K562 (cell line): ENCODE measurements around the gene LLPH. TPM values are rescaled to one million over a fixed set of nuclear protein-coding genes. Genes with fewer than 3 reads are reported as not detected.
A peak's percentile ranks its signal among the peaks of the same experiment; 100 is the strongest.

Experiments used
- CBX1 ChIP-seq: sonication (generic); IDR thresholded peaks from 2 replicates; pipeline ENCODE4 v1.6.1; 2016; ENCODE audit warnings: antibody characterized with exemption, low read depth, mild to moderate bottlenecking
- CEBPB ChIP-seq: fragments of 450-650 bp; IDR thresholded peaks from 2 replicates; pipeline ENCODE4 v1.6.1; 2016; ENCODE audit warnings: missing genetic modification characterization, missing compliant biosample characterization
- CEBPZ ChIP-seq: fragments of 150-350 bp; IDR thresholded peaks from 2 replicates; pipeline ENCODE4 v1.6.1; 2014; ENCODE audit warnings: low read depth, mild to moderate bottlenecking, low read length, borderline replicate concordance
- ELF1 ChIP-seq: fragments of 200-800 bp; sonication (Bioruptor generic); IDR thresholded peaks from 2 replicates; pipeline ENCODE4 v1.6.1; 2016; ENCODE audit warnings: missing genetic modification characterization, missing compliant biosample characterization
- KLF1 ChIP-seq: fragments of 450-650 bp; IDR thresholded peaks from 2 replicates; pipeline ENCODE4 v1.6.1; 2016; ENCODE audit warnings: missing genetic modification characterization, missing compliant biosample characterization
- OTX1 ChIP-seq: fragments of 450-650 bp; formaldehyde crosslinking; IDR thresholded peaks from 2 replicates; pipeline ENCODE4 v1.4.0; 2022; ENCODE audit warnings: mild to moderate bottlenecking
- PKNOX1 ChIP-seq: fragments of 450-650 bp; IDR thresholded peaks from 2 replicates; pipeline ENCODE4 v1.6.1; 2016
- RBBP5 ChIP-seq: fragments of 200-600 bp; sonication (generic); IDR thresholded peaks from 2 replicates; pipeline ENCODE4 v1.6.1; 2012; ENCODE audit warnings: borderline replicate concordance, mild to moderate bottlenecking, low read length, control low read depth, inconsistent platforms; ENCODE audit not compliant: insufficient read depth, poor library complexity, severe bottlenecking
- YBX1 ChIP-seq: fragments of 450-650 bp; IDR thresholded peaks from 2 replicates; pipeline ENCODE4 v1.7.1; 2016; ENCODE audit warnings: mild to moderate bottlenecking
- ZBTB26 ChIP-seq: fragments of 450-650 bp; formaldehyde crosslinking; IDR thresholded peaks from 2 replicates; pipeline ENCODE4 v1.4.0; 2022; ENCODE audit warnings: missing genetic modification characterization
- polyA plus RNA-seq, 8 experiments: library from polyadenylated mRNA; depleted of rRNA in 4 of 8; stranded (reverse) in 5 of 8; unstranded in 3 of 8; fragments of >200 nt; fragmentation: Nextera tagmentation in 2 of 8; fragmentation: Illumina TruSeq in 1 of 8; extraction: Ambion mirVana in 2 of 8; extraction: Trizol in 1 of 8; gene quantifications; 2 replicates each; pipeline versions ENCODE4 v1.2.1 to v1.2.3, GENCODE V29; 2011 to 2014; ENCODE audit warnings: inconsistent platforms in 1 of 8, missing spikeins in 1 of 8
- total RNA-seq, 7 experiments: library from RNA; depleted of rRNA in 6 of 7; stranded (reverse); fragments of >200 nt in 6 of 7; fragmentation: Illumina TruSeq in 2 of 7; extraction: Trizol in 2 of 7; gene quantifications; 2 replicates each; pipeline versions ENCODE4 v1.2.1 to v1.2.3, GENCODE V29; 2011 to 2021; ENCODE audit warnings: low replicate concordance in 1 of 7
- TF ChIP-seq, protein P1 (sequence below): fragments of 450-650 bp; IDR thresholded peaks from 2 replicates; pipeline ENCODE4 v1.6.1; 2016; ENCODE audit warnings: low read depth
- TF ChIP-seq, protein P2 (sequence below): fragments of 450-650 bp; IDR thresholded peaks from 2 replicates; pipeline ENCODE4 v1.6.1; 2016; ENCODE audit warnings: low read depth, mild to moderate bottlenecking, moderate library complexity

LLPH gene
- total and polyA plus RNA-seq, 9 of the 15 experiments (the other 6 are each of a cell fraction or from before 2014, with no cell fraction given) = 19.1 to 87.3 (median 59.6) TPM

DNA sequence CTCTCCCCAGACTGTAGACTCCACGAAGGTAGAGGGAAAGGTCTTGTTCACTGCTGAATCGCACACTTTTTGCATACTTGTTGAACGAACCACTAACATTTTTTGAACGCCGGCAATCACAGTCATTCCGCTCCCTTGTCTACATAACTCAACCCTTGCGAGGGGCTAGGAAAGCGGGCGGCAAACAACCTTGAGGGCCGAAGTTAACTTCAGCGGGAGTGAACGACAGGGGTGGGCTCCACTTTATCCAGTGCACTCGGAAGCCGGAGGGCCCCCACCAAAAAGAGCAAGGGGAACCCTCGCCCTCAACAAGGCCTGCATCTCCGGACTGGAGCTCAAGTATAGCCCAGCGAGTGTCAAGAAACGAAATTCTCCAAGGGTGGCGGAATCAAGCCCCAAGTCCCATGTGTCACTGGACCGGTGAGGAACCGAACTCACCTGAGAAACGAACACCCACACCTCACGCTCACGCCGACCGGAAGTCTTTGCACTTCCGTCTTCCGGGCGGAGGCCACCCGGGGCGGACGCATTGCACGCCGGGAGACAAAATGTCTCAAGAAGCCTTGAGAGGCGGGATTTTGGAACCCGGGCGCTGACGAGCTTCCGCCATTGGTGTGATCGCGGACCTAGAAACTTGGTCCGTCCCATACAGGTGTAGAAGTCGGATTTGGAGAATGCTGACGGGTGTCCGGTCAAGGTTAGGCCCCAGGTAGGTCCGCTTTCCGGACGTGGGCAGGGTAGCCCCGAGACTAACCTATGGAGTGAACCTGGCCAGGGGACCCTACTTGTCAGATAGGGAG, at the start of gene LLPH (continued):
- TF ChIP-seq KLF1 (no peak), ELF1 (tag) (peak; percentile 98), RBBP5 (peak; percentile 90), ZBTB26 (CRISPR knock-in tag) (no peak), CEBPB (tag) (0 out of 2 replicates have a peak, but pooled peaks have one; percentile 44), CBX1 (0 out of 2 replicates have a peak, but pooled peaks have one; percentile 57), CEBPZ (no peak), YBX1 (no peak), OTX1 (CRISPR knock-in tag) (no peak), PKNOX1 (0 out of 2 replicates have a peak, but pooled peaks have one; percentile 23)
- TF ChIP-seq, protein P1, sequence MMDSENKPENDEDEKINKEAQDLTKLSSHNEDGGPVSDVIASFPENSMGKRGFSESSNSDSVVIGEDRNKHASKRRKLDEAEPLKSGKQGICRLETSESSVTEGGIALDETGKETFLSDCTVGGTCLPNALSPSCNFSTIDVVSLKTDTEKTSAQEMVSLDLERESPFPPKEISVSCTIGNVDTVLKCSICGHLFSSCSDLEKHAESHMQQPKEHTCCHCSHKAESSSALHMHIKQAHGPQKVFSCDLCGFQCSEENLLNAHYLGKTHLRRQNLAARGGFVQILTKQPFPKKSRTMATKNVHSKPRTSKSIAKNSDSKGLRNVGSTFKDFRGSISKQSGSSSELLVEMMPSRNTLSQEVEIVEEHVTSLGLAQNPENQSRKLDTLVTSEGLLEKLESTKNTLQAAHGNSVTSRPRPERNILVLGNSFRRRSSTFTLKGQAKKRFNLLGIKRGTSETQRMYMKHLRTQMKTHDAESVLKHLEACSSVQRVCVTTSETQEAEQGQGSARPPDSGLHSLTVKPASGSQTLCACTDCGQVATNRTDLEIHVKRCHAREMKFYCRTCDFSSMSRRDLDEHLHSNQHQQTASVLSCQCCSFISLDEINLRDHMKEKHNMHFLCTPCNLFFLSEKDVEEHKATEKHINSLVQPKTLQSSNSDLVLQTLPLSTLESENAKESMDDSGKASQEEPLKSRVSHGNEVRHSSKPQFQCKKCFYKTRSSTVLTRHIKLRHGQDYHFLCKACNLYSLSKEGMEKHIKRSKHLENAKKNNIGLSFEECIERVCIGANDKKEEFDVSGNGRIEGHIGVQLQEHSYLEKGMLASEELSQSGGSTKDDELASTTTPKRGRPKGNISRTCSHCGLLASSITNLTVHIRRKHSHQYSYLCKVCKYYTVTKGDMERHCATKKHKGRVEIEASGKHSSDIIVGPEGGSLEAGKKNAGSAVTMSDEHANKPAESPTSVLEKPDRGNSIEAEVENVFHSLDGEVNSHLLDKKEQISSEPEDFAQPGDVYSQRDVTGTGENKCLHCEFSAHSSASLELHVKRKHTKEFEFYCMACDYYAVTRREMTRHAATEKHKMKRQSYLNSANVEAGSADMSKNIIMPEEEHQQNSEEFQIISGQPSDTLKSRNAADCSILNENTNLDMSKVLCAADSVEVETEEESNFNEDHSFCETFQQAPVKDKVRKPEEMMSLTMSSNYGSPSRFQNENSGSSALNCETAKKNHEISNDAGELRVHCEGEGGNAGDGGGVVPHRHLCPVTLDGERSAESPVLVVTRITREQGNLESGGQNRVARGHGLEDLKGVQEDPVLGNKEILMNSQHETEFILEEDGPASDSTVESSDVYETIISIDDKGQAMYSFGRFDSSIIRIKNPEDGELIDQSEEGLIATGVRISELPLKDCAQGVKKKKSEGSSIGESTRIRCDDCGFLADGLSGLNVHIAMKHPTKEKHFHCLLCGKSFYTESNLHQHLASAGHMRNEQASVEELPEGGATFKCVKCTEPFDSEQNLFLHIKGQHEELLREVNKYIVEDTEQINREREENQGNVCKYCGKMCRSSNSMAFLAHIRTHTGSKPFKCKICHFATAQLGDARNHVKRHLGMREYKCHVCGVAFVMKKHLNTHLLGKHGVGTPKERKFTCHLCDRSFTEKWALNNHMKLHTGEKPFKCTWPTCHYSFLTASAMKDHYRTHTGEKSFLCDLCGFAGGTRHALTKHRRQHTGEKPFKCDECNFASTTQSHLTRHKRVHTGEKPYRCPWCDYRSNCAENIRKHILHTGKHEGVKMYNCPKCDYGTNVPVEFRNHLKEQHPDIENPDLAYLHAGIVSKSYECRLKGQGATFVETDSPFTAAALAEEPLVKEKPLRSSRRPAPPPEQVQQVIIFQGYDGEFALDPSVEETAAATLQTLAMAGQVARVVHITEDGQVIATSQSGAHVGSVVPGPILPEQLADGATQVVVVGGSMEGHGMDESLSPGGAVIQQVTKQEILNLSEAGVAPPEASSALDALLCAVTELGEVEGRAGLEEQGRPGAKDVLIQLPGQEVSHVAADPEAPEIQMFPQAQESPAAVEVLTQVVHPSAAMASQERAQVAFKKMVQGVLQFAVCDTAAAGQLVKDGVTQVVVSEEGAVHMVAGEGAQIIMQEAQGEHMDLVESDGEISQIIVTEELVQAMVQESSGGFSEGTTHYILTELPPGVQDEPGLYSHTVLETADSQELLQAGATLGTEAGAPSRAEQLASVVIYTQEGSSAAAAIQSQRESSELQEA = no peak
- TF ChIP-seq, protein P2, sequence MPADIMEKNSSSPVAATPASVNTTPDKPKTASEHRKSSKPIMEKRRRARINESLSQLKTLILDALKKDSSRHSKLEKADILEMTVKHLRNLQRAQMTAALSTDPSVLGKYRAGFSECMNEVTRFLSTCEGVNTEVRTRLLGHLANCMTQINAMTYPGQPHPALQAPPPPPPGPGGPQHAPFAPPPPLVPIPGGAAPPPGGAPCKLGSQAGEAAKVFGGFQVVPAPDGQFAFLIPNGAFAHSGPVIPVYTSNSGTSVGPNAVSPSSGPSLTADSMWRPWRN = no peak
